SK-N-SH treated with all-trans-retinoic acid at 6 μM for 48 hours (cell line): Measurements from ENCODE around the gene MAML2.
A peak's percentile ranks its signal among the peaks of the same experiment; 100 is the strongest.

ENCODE experiments used
- ATAC-seq: fragments of 200-7000 bp; cut with Tn5 transposase; 3 replicates; pipeline ENCODE4 v1.9.1; 2020; ENCODE audit warnings: mild to moderate bottlenecking, moderate library complexity
- ARNTL ChIP-seq: fragments of 450-650 bp; formaldehyde crosslinking; IDR thresholded peaks from 2 replicates; pipeline ENCODE4 v1.5.0; 2020; ENCODE audit warnings: low read depth, mild to moderate bottlenecking, moderate library complexity, borderline replicate concordance
- BACH2 ChIP-seq: fragments of 250-450 bp; sonication (Bioruptor Pico); IDR thresholded peaks from 2 replicates; pipeline ENCODE4 v1.9.0; 2021; ENCODE audit warnings: mild to moderate bottlenecking, borderline replicate concordance
- CREB5 ChIP-seq: fragments of 250-450 bp; sonication (Bioruptor Pico); IDR thresholded peaks from 2 replicates; pipeline ENCODE4 v1.5.1; 2020; ENCODE audit warnings: low read depth, mild to moderate bottlenecking, moderate library complexity
- CSDC2 ChIP-seq: fragments of 250-450 bp; sonication (Bioruptor Pico); IDR thresholded peaks from 2 replicates; pipeline ENCODE4 v1.5.0; 2020; ENCODE audit warnings: mild to moderate bottlenecking, moderate library complexity
- CSRNP3 ChIP-seq: fragments of 250-450 bp; sonication (Bioruptor Pico); IDR thresholded peaks from 2 replicates; pipeline ENCODE4 v1.5.1; 2021; ENCODE audit warnings: mild to moderate bottlenecking, moderate library complexity
- ESRRG ChIP-seq: fragments of 250-450 bp; sonication (Bioruptor Pico); IDR thresholded peaks from 2 replicates; pipeline ENCODE4 v1.6.1; 2021; ENCODE audit warnings: mild to moderate bottlenecking
- GLIS3 ChIP-seq: fragments of 250-450 bp; sonication (Bioruptor Pico); IDR thresholded peaks from 2 replicates; pipeline ENCODE4 v1.5.0; 2020; ENCODE audit warnings: mild to moderate bottlenecking, moderate library complexity
- ISL1 ChIP-seq: fragments of 250-450 bp; sonication (Bioruptor Pico); IDR thresholded peaks from 2 replicates; pipeline ENCODE4 v2.1.2; 2022; ENCODE audit warnings: mild to moderate bottlenecking, moderate library complexity
- OSR1 ChIP-seq: fragments of 250-450 bp; sonication (Bioruptor Pico); IDR thresholded peaks from 2 replicates; pipeline ENCODE4 v1.8.0; 2022; ENCODE audit warnings: moderate library complexity, mild to moderate bottlenecking, inconsistent platforms
- PATZ1 ChIP-seq: fragments of 250-450 bp; sonication (Bioruptor Pico); IDR thresholded peaks from 2 replicates; pipeline ENCODE4 v1.8.0; 2020; ENCODE audit warnings: mild to moderate bottlenecking, moderate library complexity, borderline replicate concordance
- POU6F1 ChIP-seq: fragments of 250-450 bp; sonication (Bioruptor Pico); IDR thresholded peaks from 2 replicates; pipeline ENCODE4 v1.8.0; 2021; ENCODE audit warnings: low read depth, mild to moderate bottlenecking, moderate library complexity, borderline replicate concordance
- PPARA ChIP-seq: fragments of 250-450 bp; sonication (Bioruptor Pico); IDR thresholded peaks from 2 replicates; pipeline ENCODE4 v1.5.0; 2020; ENCODE audit warnings: mild to moderate bottlenecking, borderline replicate concordance
- RARB ChIP-seq: fragments of 250-450 bp; sonication (Bioruptor Pico); IDR thresholded peaks from 2 replicates; pipeline ENCODE4 v1.8.0; 2021; ENCODE audit warnings: mild to moderate bottlenecking, moderate library complexity
- SNAI2 ChIP-seq: fragments of 250-450 bp; sonication (Bioruptor Pico); IDR thresholded peaks from 2 replicates; pipeline ENCODE4 v1.5.0; 2020; ENCODE audit warnings: mild to moderate bottlenecking, moderate library complexity
- TCF4 ChIP-seq: fragments of 250-450 bp; sonication (Bioruptor Pico); IDR thresholded peaks from 2 replicates; pipeline ENCODE4 v1.8.0; 2021; ENCODE audit warnings: mild to moderate bottlenecking, moderate library complexity, borderline replicate concordance
- TOX ChIP-seq: fragments of 250-450 bp; sonication (Bioruptor Pico); IDR thresholded peaks from 2 replicates; pipeline ENCODE4 v1.8.0; 2021; ENCODE audit warnings: mild to moderate bottlenecking, moderate library complexity, borderline replicate concordance
- TSHZ2 ChIP-seq: fragments of 250-450 bp; sonication (Bioruptor Pico); IDR thresholded peaks from 2 replicates; pipeline ENCODE4 v1.5.0; 2020; ENCODE audit warnings: mild to moderate bottlenecking, moderate library complexity
- ZC3H10 ChIP-seq: fragments of 250-450 bp; sonication (Bioruptor Pico); IDR thresholded peaks from 2 replicates; pipeline ENCODE4 v1.5.1; 2021; ENCODE audit warnings: mild to moderate bottlenecking, moderate library complexity
- ZFP3 ChIP-seq: fragments of 250-450 bp; sonication (Bioruptor Pico); IDR thresholded peaks from 2 replicates; pipeline ENCODE4 v1.5.0; 2020; ENCODE audit warnings: mild to moderate bottlenecking, moderate library complexity
- ZFP30 ChIP-seq: fragments of 450-650 bp; formaldehyde crosslinking; IDR thresholded peaks from 2 replicates; pipeline ENCODE4 v1.5.0; 2022; ENCODE audit warnings: mild to moderate bottlenecking, moderate library complexity
- ZNF565 ChIP-seq: fragments of 450-650 bp; formaldehyde crosslinking; conservative IDR thresholded peaks from 2 replicates; pipeline ENCODE4 v1.5.0; 2020; ENCODE audit warnings: low read depth, mild to moderate bottlenecking, moderate library complexity
- ZNF70 ChIP-seq: fragments of 450-650 bp; formaldehyde crosslinking; IDR thresholded peaks from 2 replicates; pipeline ENCODE4 v1.5.0; 2020; ENCODE audit warnings: mild to moderate bottlenecking, moderate library complexity

Gene MAML2

GRCh38 chr11:96103721-96104120, 239.3 kb downstream of the MAML2 start (continued):
- no peak for TF ChIP-seq CREB5
- no peak for TF ChIP-seq PPARA
- TF ChIP-seq CSRNP3 = no peak
- no peak for TF ChIP-seq RARB (CRISPR knock-in tag)
- TF ChIP-seq ARNTL (CRISPR knock-in tag) = no peak
- TF ChIP-seq TCF4 (CRISPR knock-in tag) = no peak
- no peak for TF ChIP-seq ZNF70 (CRISPR knock-in tag)

GRCh38 chr11:96103102-96103501, 239.9 kb downstream of the MAML2 start:
- ATAC-seq = peak; percentile 28
- TF ChIP-seq PATZ1 (CRISPR knock-in tag) (no peak), ZFP3 (peak; percentile 35; the same call in 1 of the 2 replicates), ARNTL (CRISPR knock-in tag) (no peak), POU6F1 (CRISPR knock-in tag) (no peak), GLIS3 (CRISPR knock-in tag) (0 out of 2 replicates have a peak, but pooled peaks have one; percentile 50)

- peak; percentile 54 for ATAC-seq
- TF ChIP-seq CREB5 (peak; percentile 55), GLIS3 (CRISPR knock-in tag) (no peak), PATZ1 (CRISPR knock-in tag) (no peak), ISL1 (CRISPR knock-in tag) (peak; percentile 85), ZFP3 (no peak)
- TF ChIP-seq, all 23 proteins: peak for 2
Observed at GRCh38 chr11:96102664-96103078, 240.3 kb downstream of the MAML2 start.

GRCh38 chr11:96101146-96101545, 241.8 kb downstream of the MAML2 start:
- ATAC-seq = no peak
- TF ChIP-seq TOX (CRISPR knock-in tag) (no peak), GLIS3 (CRISPR knock-in tag) (no peak), TSHZ2 (CRISPR knock-in tag) (no peak), ZNF565 (no peak), PPARA (no peak), ESRRG (CRISPR knock-in tag) (no peak), SNAI2 (CRISPR knock-in tag) (no peak), OSR1 (CRISPR knock-in tag) (no peak), ZC3H10 (no peak), CSRNP3 (no peak), BACH2 (CRISPR knock-in tag) (no peak), CSDC2 (CRISPR knock-in tag) (no peak), RARB (CRISPR knock-in tag) (no peak), TCF4 (CRISPR knock-in tag) (no peak), ZNF70 (CRISPR knock-in tag) (no peak), ISL1 (CRISPR knock-in tag) (no peak), ZFP30 (CRISPR knock-in tag) (no peak), ARNTL (CRISPR knock-in tag) (no peak)
